Stomach smooth muscle (tissue), 2 donors: ENCODE results near the gene ATP7A.
A peak's percentile ranks its signal among the peaks of the same experiment; 100 is the strongest.
"Not testable (repeated sequence)": the region's sequence is repeated elsewhere in the genome, so short reads cannot be mapped to it uniquely, and the experiment has no call there.

Experiments used
- H3K27ac ChIP-seq: one replicate; pipeline ENCODE4 v1.7.0; 2013; ENCODE audit warnings: mild to moderate bottlenecking, low read length, inconsistent platforms
- H3K27me3 ChIP-seq, 2 donors: one replicate each; pipeline ENCODE4 v1.7.0; 2013; ENCODE audit warnings: low read length in 2 of 2; ENCODE audit not compliant: insufficient read depth in 2 of 2, control insufficient read depth in 1 of 2
- H3K36me3 ChIP-seq, 2 donors: one replicate each; pipeline ENCODE4 v1.7.0; 2013; ENCODE audit warnings: low read length in 2 of 2; ENCODE audit not compliant: control insufficient read depth in 2 of 2, insufficient read depth in 2 of 2
- H3K4me1 ChIP-seq: one replicate; pipeline ENCODE4 v1.7.0; 2013; ENCODE audit warnings: low read length; ENCODE audit not compliant: control insufficient read depth, insufficient read depth
- H3K4me3 ChIP-seq, 2 donors: one replicate each; pipeline ENCODE4 v1.7.0; 2013; ENCODE audit warnings: low read length in 2 of 2
- H3K9ac ChIP-seq, 2 donors: one replicate each; pipeline ENCODE4 v1.7.0; 2013; ENCODE audit warnings: low read length in 2 of 2, mild to moderate bottlenecking in 1 of 2
- H3K9me3 ChIP-seq, 2 donors: one replicate each; pipeline ENCODE4 v1.7.0; 2013; ENCODE audit warnings: low read length in 2 of 2; ENCODE audit not compliant: control insufficient read depth in 2 of 2
- donor health status: healthy.
- donor health status: Pancreatic carcinoma.

Gene ATP7A

DNA sequence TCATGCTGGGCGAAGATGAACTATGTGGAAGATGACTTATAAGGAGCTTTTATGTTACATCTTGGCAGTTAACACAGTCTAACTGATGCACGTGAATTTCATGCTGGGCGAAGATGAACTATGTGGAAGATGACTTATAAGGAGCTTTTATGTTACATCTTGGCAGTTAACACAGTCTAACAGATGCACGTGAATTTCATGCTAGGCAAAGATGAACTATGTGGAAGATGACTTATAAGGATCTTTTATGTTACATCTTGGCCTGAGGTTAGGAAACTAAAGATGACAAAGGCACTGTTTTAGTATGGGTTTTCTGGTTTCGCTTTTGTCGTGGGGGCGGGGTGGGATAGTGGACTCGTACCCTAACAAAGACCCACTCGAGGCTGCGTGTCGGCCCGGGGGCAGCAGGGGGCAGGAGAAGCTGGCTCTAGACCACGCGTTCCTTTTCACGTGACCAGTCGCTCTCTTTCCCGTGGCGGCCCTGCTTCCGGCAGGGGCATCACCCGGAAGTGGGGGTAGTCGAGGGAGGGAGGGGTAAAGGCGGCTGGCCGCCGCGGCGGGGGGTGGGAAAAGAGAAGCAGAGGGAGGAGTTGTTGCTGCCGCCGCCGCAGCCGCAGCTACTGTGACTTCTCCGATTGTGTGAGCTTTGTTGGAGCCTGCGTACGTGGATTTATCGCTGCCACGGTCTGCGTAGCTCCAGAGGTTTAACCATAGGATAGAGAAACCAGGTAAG, at the start of gene ATP7A:
TSS of gene ATP7A (plus strand) at position 586 of the 733 bp plus-strand sequence. CDS start 60,949 bp downstream, outside the sequence.
- H3K9me3 ChIP-seq: no peaks in the 10 kb centered on the region
- peaks cover 0 to 4% of the 10 kb centered on the region in 2 donors for H3K36me3 ChIP-seq
- H3K27ac ChIP-seq: peak within 1 kb of the TSS; percentile 41
- H3K4me3 ChIP-seq: peak within 1 kb of the TSS; percentile 83 to 84
- H3K4me1 ChIP-seq: no peaks in the 10 kb centered on the region
- H3K9ac ChIP-seq: peak within 1 kb of the TSS; percentile 86 to 94
- H3K27me3 ChIP-seq: no peaks in the 10 kb centered on the region

DNA sequence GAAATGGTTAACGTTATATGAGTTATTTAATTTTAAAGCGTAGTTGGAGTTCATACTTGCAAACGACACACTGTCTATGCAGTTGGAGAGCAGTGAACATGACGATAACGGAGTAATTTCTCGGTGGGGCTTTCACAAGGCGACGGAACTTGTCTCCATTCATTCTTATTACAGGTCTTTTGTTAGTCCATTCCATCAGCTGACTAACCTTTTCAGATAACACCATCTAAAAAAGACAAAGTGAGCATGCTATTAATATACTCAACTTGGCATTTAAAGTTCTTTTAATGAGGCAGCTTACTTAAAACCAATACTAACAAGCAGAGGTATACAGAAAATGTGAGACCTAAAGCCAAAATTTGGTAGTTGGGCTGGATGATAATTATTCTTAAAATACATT, 35.1 kb upstream of the ATP7A start:
- no peaks in the 10 kb centered on the region for H3K4me1 ChIP-seq
- no peaks in the 10 kb centered on the region for H3K9me3 ChIP-seq
- H3K4me3 ChIP-seq: no peak overlapping the region
- peaks cover 0 to 3% of the 10 kb centered on the region in 2 donors for H3K36me3 ChIP-seq
- no peak overlapping the region for H3K9ac ChIP-seq
- H3K27me3 ChIP-seq: peaks cover 0 to 2% of the 10 kb centered on the region in 2 donors
- no peak overlapping the region for H3K27ac ChIP-seq

DNA sequence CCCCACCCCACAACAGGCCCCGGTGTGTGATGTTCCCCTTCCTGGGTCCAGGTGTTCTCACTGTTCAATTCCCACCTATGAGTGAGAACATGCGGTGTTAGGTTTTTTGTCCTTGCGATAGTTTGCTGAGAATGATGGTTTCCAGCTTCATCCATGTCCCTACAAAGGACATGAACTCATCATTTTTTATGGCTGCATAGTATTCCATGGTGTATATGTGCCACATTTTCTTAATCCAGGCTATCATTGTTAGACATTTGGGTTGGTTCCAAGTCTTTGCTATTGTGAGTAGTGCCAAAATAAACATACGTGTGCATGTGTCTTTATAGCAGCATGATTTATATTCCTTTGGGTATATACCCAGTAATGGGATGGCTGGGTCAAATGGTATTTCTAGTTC, 29.1 kb upstream of the ATP7A start:
- not testable (repeated sequence) for H3K36me3 ChIP-seq, H3K9me3 ChIP-seq, H3K9ac ChIP-seq, H3K27ac ChIP-seq, H3K4me1 ChIP-seq, H3K27me3 ChIP-seq, H3K4me3 ChIP-seq

DNA sequence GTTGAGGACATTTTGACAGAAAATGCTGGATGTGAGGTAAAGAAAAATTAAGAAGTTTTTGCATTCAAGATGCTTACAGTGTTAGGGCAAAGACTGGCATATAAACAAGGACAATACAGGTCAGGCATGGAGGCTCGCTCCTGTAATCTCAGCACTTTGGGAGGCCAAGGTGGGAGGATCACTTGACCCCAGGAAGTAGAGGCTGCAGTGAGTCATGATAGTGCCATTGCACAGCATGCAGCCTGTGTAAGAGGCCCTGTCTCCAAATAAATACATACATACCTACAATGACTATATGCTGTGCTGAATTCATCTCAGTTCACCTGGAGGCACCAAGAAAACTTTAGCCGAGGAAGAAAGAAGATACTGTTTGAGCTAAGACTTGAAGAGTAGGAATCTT, 17.6 kb upstream of the ATP7A start:
- no peak overlapping the region for H3K4me3 ChIP-seq
- H3K4me1 ChIP-seq: no peaks in the 10 kb centered on the region
- H3K27ac ChIP-seq: no peak overlapping the region
- no peaks in the 10 kb centered on the region for H3K9me3 ChIP-seq
- H3K9ac ChIP-seq: no peak overlapping the region
- H3K27me3 ChIP-seq: no peaks in the 10 kb centered on the region
- H3K36me3 ChIP-seq: no peaks in the 10 kb centered on the region

DNA sequence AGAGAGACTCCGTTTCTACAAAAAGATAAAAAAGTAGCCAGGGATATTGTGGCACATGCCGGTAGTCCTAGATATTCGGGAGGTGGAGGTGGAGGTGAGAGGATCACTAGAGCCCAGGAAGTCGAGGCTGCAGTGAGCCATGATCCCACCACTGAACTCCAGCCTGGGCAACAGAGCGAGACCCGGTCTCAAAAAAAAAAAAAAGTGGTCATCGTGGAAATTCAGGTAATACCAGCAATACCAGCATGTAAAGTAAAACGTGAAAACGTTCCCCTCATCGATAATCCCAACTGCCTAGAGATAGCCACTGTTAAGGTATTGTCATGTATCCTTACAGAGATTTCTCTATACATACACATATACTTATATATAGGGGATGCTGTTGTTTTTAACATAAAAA, 16.8 kb upstream of the ATP7A start:
- Histone ChIP-seq H3K36me3 (no peaks in the 10 kb centered on the region), H3K9ac (no peak overlapping the region), H3K27ac (no peak overlapping the region), H3K9me3 (no peaks in the 10 kb centered on the region), H3K4me1 (no peaks in the 10 kb centered on the region), H3K27me3 (no peaks in the 10 kb centered on the region), H3K4me3 (peak overlapping the region in 1 of 2 donors; percentile 92)

DNA sequence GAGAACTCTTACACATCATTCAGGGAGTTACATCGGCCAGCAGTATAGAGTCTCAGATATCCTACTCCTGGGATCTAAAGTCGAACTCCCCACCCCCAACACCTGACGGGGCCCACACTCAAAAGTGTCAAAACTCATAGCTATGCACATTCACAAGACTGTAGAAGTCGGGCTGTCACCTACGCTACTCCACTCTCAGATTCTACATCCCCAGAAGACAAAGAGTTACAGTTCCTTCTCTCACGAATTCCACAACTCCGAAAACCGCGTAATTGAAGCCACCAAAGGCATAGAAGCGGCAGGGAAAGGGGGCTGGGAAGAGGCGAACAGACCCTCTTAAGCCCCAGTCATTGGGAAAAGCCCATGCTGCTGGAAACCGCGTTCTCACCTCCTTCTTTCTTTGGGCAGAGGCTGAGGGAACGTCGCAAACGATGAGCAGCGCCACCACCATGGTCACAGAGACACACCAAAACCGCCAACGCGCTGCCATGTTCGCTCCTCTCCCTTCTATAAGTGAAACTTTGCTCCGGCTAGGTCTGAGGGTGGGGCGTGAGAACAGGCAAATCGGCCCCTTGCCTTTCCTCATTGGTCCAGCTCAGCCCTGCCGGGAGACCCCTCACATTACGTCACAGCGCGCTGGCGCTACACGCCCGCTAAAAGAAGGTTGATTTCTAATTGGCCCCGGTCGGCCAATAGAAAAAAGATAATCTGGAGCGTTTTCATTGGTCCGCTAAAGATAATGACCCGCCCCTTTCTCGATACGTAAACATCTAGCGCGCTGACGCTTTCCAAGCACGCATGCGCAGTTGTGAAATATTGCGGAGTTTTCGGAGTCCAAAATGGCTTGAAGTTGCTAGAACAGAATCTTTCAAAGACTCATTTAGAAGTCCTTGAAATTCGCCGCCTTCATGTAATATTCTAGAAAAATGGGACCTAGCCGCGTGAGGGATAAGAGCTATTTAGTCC, 15.3 kb upstream of the ATP7A start, which contains the start of gene MAGT1:
TSS of gene MAGT1 (minus strand) at position 515 of the 966 bp plus-strand sequence. CDS start at position 490, 25 bp downstream.
- Histone ChIP-seq H3K27me3 (no peaks in the 10 kb centered on the region), H3K27ac (peak within 1 kb of the TSS; percentile 92), H3K4me1 (no peaks in the 10 kb centered on the region), H3K9ac (peak within 1 kb of the TSS; percentile 96 to 97), H3K36me3 (no peaks in the 10 kb centered on the region), H3K4me3 (peak within 1 kb of the TSS; percentile 92 to 95), H3K9me3 (no peaks in the 10 kb centered on the region)

DNA sequence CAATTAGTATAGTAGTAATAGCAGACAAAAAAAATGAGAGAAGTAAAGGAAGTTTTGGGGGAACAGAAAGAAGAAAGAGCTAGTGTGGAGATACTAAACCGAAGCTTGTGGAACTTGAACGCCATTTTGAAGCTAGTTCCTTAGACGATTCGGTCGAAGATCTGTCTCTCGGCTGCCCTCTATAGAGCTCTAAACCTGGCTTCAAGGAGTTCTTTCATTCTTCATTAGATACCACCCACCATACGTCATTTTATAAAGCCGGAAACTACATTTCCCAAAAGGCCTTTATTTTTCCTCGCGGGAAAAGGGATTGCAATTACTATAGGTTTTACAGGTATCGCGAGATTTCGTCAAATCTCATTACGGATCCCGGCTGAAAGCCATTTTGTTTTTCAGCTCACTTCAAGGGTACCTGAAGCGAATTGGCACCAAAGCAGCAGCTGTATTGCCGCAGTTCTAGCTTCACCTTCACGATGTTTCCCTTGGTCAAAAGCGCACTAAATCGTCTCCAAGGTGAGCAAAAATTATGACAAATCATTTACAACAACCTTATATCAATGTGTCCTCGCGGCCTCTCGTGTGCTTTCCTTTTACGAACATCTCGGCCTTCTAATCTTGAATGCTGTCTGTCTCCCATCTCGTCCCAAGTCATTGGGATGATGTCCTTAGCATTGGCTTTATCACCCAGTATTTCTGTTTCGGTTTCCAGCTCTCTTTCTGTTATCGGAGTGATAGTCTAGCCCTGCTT, 11.2 kb upstream of the ATP7A start, which contains the start of gene COX7B:
TSS of gene COX7B (plus strand) at position 388 of the 748 bp plus-strand sequence. CDS start at position 474, 86 bp downstream.
- no peaks in the 10 kb centered on the region for H3K4me1 ChIP-seq
- peak within 1 kb of the TSS; percentile 88 to 93 for H3K4me3 ChIP-seq
- no peaks in the 10 kb centered on the region for H3K9me3 ChIP-seq
- H3K9ac ChIP-seq: peak within 1 kb of the TSS; percentile 96 to 97
- no peaks in the 10 kb centered on the region for H3K27me3 ChIP-seq
- H3K27ac ChIP-seq: peak within 1 kb of the TSS; percentile 91
- no peaks in the 10 kb centered on the region for H3K36me3 ChIP-seq

DNA sequence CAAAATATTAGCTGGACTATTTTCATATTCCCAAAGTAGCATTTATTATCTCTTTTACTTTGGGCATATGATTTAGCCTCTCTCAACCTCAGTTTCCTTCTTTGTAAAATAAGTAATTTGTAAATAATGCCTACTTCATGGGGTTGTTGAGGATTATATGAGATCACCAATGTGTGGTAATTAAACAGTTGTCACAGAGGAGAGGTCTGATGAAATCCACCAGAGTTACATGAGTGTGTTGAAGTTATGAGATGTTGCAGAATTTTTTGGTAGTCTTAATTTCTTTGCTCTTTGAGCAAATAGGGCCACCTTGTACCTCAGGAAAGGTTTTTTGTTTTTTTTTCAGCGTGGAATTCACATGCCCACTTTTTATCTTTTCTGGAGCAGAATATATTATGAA, 9.8 kb upstream of the ATP7A start:
- no peaks in the 10 kb centered on the region for H3K27me3 ChIP-seq
- H3K27ac ChIP-seq: no peak overlapping the region
- no peaks in the 10 kb centered on the region for H3K4me1 ChIP-seq
- H3K4me3 ChIP-seq: peak overlapping the region; percentile 88 to 93
- no peaks in the 10 kb centered on the region for H3K9me3 ChIP-seq
- peak overlapping the region in 1 of 2 donors; percentile 96 for H3K9ac ChIP-seq
- H3K36me3 ChIP-seq: no peaks in the 10 kb centered on the region

DNA sequence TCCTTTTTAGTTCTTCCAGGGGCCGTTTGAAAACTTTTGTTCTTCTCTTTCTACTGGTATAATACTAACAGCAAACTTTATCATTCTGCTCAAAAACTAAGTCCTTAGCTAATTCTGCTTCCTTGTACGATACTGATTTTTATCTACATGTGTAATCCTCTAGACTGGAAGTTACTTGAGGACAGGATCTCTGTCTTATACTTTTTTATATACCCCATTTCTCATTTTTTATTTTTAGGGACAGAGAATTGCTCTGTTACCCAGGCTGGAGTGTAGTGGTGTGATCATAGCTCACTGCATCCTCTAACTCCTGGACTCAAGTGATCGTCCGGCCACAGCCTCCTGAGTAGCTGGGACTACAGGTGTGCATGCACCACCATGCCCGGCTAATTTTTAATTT, 9.0 kb upstream of the ATP7A start:
- no peak overlapping the region for H3K9ac ChIP-seq
- peaks cover 0 to 4% of the 10 kb centered on the region in 2 donors for H3K36me3 ChIP-seq
- H3K4me3 ChIP-seq: peak overlapping the region in 1 of 2 donors; percentile 88
- no peak overlapping the region for H3K27ac ChIP-seq
- H3K27me3 ChIP-seq: no peaks in the 10 kb centered on the region
- no peaks in the 10 kb centered on the region for H3K4me1 ChIP-seq
- no peaks in the 10 kb centered on the region for H3K9me3 ChIP-seq

DNA sequence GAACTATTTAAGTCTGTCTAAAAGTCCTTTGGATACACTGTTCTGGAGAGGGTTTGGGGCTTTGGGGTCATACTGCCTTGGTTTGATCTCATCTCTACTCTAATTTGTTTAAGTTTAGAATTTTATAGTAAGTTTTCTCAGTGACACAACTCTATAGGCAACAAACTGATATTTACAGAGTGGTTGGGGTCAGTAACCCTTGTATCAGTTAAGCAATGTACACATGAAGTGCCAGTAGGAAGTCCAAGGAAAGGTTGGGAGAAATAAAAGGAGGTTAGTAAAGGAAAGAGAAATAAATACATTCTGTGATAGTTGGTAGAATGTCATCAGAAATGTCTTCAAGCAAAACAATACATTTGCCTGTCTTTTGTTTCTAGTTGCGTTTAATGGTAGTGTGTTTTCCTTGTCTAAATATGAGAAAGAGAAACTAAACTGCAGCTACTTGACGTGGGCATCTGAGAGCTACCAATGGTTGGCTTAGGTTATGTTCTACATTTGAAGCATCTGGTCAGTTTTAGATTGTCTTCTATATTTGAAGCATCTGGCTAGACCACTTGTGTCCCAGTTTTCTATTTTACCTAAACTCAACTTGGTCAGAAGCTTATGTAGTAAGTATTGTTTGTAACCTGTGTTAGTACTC, 6.9 kb downstream of the ATP7A start:
- Histone ChIP-seq H3K9me3 (no peaks in the 10 kb centered on the region), H3K27me3 (no peaks in the 10 kb centered on the region), H3K27ac (no peak overlapping the region), H3K4me1 (no peaks in the 10 kb centered on the region), H3K4me3 (no peak overlapping the region), H3K36me3 (no peaks in the 10 kb centered on the region), H3K9ac (no peak overlapping the region)
